ENCODE data around the gene PIK3AP1.
"Not testable (repeated sequence)": the region's sequence is repeated elsewhere in the genome, so short reads cannot be mapped to it uniquely, and the experiment has no call there.

The PIK3AP1 gene

GRCh38 chr10:96578022-96578421 lies 142.3 kb downstream of the PIK3AP1 start:
- H3K9me3 ChIP-seq (ENCODE audit: insufficient read depth, low read depth, low read length) = no peaks in the 10 kb centered on the region
- H3K27me3 ChIP-seq (ENCODE audit: insufficient read depth, low read length) = no peaks in the 10 kb centered on the region
- H3K9ac ChIP-seq (ENCODE audit: low read depth, low read length) = no peak overlapping the region
- H3K27ac ChIP-seq (ENCODE audit: low read length) = no peak overlapping the region
- peaks cover 24% of the 10 kb centered on the region; the same call in 1 of the 2 replicates for H3K36me3 ChIP-seq (ENCODE audit: insufficient read depth, low read depth, low read length)
- H3K4me3 ChIP-seq (ENCODE audit: low read length) = no peak overlapping the region
- peaks cover 13% of the 10 kb centered on the region for H3K4me1 ChIP-seq (ENCODE audit: insufficient read depth, low read length)

DNA sequence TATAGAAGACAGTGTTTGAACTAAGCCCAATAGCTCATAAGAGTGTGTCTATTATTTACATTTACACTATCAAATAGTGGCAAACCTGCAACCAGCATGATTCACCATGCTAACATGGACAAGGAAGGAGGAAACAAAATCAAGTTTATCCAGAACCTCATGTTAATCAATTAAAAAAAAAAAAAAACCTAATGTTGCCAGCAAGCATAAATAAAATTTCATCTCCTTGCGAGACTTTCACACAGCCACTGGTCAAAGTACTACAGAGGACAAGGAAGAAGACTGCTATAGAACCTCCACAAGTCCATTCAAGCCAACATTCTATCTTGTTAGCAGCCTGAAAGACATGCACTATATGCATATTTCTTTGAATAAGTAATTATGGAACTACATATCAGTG lies 143.2 kb downstream of the PIK3AP1 start:
- Histone ChIP-seq H3K4me3 (ENCODE audit: low read length) (no peak overlapping the region), H3K9ac (ENCODE audit: low read depth, low read length) (no peak overlapping the region), H3K4me1 (ENCODE audit: insufficient read depth, low read length) (peaks cover 10% of the 10 kb centered on the region), H3K36me3 (ENCODE audit: insufficient read depth, low read depth, low read length) (peaks cover 29% of the 10 kb centered on the region; the same call in 1 of the 2 replicates), H3K9me3 (ENCODE audit: insufficient read depth, low read depth, low read length) (no peaks in the 10 kb centered on the region), H3K27me3 (ENCODE audit: insufficient read depth, low read length) (no peaks in the 10 kb centered on the region), H3K27ac (ENCODE audit: low read length) (no peak overlapping the region)

DNA sequence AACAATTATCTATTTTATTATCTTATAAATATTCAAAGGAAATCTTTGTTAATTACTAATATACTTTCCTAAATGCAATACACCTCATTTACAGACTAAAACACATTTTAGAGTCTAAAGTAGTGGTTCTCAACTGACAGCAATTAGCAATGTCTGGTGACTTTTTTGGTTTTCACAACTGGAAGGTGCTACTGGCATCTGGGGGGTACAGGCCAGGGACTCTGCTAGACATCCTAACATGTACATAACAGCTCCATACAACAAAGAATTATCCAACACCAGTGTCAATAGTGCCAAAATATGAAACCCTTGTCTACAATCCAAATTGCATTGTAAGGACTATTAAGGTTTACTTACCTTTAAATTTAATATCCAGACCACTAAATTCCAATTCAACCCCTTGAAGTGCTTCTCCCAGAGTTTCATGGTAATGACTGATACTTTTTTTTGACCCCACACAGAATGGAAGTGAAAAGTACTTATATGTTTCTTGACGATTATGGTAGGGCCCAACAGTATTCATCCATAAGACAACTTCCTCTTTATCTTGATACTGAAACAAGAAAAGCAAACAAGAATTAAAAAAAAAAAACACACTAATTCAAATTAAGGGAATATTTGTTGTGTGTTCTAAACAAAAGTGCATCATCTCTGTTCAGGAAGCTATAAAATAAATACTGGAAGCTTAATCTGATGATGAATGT lies 143.9 kb downstream of the PIK3AP1 start:
- Histone ChIP-seq H3K9ac (ENCODE audit: low read depth, low read length) (no peak overlapping the region), H3K36me3 (ENCODE audit: insufficient read depth, low read depth, low read length) (peaks cover 29% of the 10 kb centered on the region; the same call in 1 of the 2 replicates), H3K9me3 (ENCODE audit: insufficient read depth, low read depth, low read length) (no peaks in the 10 kb centered on the region), H3K4me3 (ENCODE audit: low read length) (no peak overlapping the region), H3K27ac (ENCODE audit: low read length) (no peak overlapping the region), H3K4me1 (ENCODE audit: insufficient read depth, low read length) (peaks cover 11% of the 10 kb centered on the region; the same call in 1 of the 2 replicates), H3K27me3 (ENCODE audit: insufficient read depth, low read length) (no peaks in the 10 kb centered on the region)

DNA sequence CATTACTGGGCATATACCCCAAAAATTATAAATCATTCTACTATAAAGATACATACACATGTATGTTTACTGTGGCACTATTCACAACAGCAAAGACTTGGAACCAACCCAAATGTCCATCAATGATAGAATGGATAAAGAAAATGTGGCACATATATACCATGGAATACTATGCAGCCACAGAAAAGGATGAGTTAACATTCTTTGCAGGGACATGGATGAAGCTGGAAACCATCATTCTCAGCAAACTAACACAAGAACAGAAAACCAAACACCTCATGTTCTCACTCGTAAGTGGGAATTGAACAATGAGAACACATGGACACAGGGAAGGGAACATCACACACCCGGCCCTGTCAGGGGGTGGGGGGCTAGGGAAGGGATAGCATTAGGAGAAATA lies 145.8 kb downstream of the PIK3AP1 start:
- H3K27me3 ChIP-seq (ENCODE audit: insufficient read depth, low read length); H3K9ac ChIP-seq (ENCODE audit: low read depth, low read length); H3K9me3 ChIP-seq (ENCODE audit: insufficient read depth, low read depth, low read length); H3K4me3 ChIP-seq (ENCODE audit: low read length); H3K27ac ChIP-seq (ENCODE audit: low read length): not testable (repeated sequence)
- Histone ChIP-seq H3K36me3 (ENCODE audit: insufficient read depth, low read depth, low read length) (peaks cover 29% of the 10 kb centered on the region; the same call in 1 of the 2 replicates), H3K4me1 (ENCODE audit: insufficient read depth, low read length) (peaks cover 16% of the 10 kb centered on the region; the same call in 1 of the 2 replicates)

DNA sequence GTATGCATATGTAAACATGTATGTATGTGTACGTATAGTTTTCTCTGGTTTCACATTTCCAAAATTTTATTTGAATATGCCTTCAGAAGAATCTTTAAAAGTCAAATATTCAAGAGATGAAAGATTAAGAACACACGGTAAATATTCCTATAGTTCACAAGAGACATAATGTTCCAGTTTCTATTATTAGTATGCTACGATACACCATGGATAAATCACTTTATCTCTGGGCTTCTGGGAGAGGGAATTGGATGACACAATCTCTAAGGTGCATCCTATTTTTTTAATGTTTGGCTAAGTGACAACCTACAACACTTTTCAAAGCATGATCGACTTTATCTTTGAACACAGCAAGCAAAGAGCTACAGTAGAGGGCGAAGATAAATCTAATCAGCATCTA lies 147.3 kb downstream of the PIK3AP1 start:
- H3K9ac ChIP-seq (ENCODE audit: low read depth, low read length) = no peak overlapping the region
- H3K27me3 ChIP-seq (ENCODE audit: insufficient read depth, low read length) = no peaks in the 10 kb centered on the region
- H3K4me3 ChIP-seq (ENCODE audit: low read length) = no peak overlapping the region
- no peaks in the 10 kb centered on the region for H3K9me3 ChIP-seq (ENCODE audit: insufficient read depth, low read depth, low read length)
- H3K27ac ChIP-seq (ENCODE audit: low read length) = no peak overlapping the region
- peaks cover 16% of the 10 kb centered on the region; the same call in 1 of the 2 replicates for H3K4me1 ChIP-seq (ENCODE audit: insufficient read depth, low read length)
- H3K36me3 ChIP-seq (ENCODE audit: insufficient read depth, low read depth, low read length) = peaks cover 36% of the 10 kb centered on the region

- Histone ChIP-seq H3K9ac (ENCODE audit: low read depth, low read length) (no peak overlapping the region; the same call in 1 of the 2 replicates), H3K36me3 (ENCODE audit: insufficient read depth, low read depth, low read length) (peaks cover 39% of the 10 kb centered on the region), H3K4me3 (ENCODE audit: low read length) (peak overlapping the region; percentile 46; the same call in 1 of the 2 replicates)
Measured at GRCh38 chr10:96570983-96571964, 149.0 kb downstream of the PIK3AP1 start.

GRCh38 chr10:96570511-96570910 lies 149.8 kb downstream of the PIK3AP1 start:
- Histone ChIP-seq H3K9ac (ENCODE audit: low read depth, low read length) (no peak overlapping the region), H3K36me3 (ENCODE audit: insufficient read depth, low read depth, low read length) (peaks cover 31% of the 10 kb centered on the region), H3K27ac (ENCODE audit: low read length) (peak overlapping the region; percentile 28), H3K4me3 (ENCODE audit: low read length) (no peak overlapping the region), H3K27me3 (ENCODE audit: insufficient read depth, low read length) (no peaks in the 10 kb centered on the region), H3K4me1 (ENCODE audit: insufficient read depth, low read length) (peaks cover 16% of the 10 kb centered on the region; the same call in 1 of the 2 replicates), H3K9me3 (ENCODE audit: insufficient read depth, low read depth, low read length) (no peaks in the 10 kb centered on the region)

More at GRCh38 chr10:96570983-96571964, 149.0 kb downstream of the PIK3AP1 start:
- peak overlapping the region; percentile 49 for H3K27ac ChIP-seq (ENCODE audit: low read length)
- H3K9me3 ChIP-seq (ENCODE audit: insufficient read depth, low read depth, low read length) = no peaks in the 10 kb centered on the region
- H3K4me1 ChIP-seq (ENCODE audit: insufficient read depth, low read length) = peaks cover 16% of the 10 kb centered on the region; the same call in 1 of the 2 replicates
- no peaks in the 10 kb centered on the region for H3K27me3 ChIP-seq (ENCODE audit: insufficient read depth, low read length)

- H3K9ac ChIP-seq (ENCODE audit: low read depth, low read length) = no peak overlapping the region
- H3K27me3 ChIP-seq (ENCODE audit: insufficient read depth, low read length) = no peaks in the 10 kb centered on the region
- H3K9me3 ChIP-seq (ENCODE audit: insufficient read depth, low read depth, low read length) = no peaks in the 10 kb centered on the region
- H3K4me3 ChIP-seq (ENCODE audit: low read length) = no peak overlapping the region
- H3K4me1 ChIP-seq (ENCODE audit: insufficient read depth, low read length) = peaks cover 16% of the 10 kb centered on the region; the same call in 1 of the 2 replicates
- H3K27ac ChIP-seq (ENCODE audit: low read length) = no peak overlapping the region
- peaks cover 39% of the 10 kb centered on the region for H3K36me3 ChIP-seq (ENCODE audit: insufficient read depth, low read depth, low read length)
Measured at GRCh38 chr10:96568402-96568801, 151.9 kb downstream of the PIK3AP1 start.

- Histone ChIP-seq H3K27me3 (ENCODE audit: insufficient read depth, low read length) (no peaks in the 10 kb centered on the region), H3K4me1 (ENCODE audit: insufficient read depth, low read length) (peaks cover 3% of the 10 kb centered on the region; the same call in 1 of the 2 replicates), H3K27ac (ENCODE audit: low read length) (no peak overlapping the region), H3K36me3 (ENCODE audit: insufficient read depth, low read depth, low read length) (peaks cover 53% of the 10 kb centered on the region), H3K9me3 (ENCODE audit: insufficient read depth, low read depth, low read length) (no peaks in the 10 kb centered on the region), H3K4me3 (ENCODE audit: low read length) (no peak overlapping the region), H3K9ac (ENCODE audit: low read depth, low read length) (no peak overlapping the region)
Measured at GRCh38 chr10:96565774-96566173, 154.5 kb downstream of the PIK3AP1 start.

DNA sequence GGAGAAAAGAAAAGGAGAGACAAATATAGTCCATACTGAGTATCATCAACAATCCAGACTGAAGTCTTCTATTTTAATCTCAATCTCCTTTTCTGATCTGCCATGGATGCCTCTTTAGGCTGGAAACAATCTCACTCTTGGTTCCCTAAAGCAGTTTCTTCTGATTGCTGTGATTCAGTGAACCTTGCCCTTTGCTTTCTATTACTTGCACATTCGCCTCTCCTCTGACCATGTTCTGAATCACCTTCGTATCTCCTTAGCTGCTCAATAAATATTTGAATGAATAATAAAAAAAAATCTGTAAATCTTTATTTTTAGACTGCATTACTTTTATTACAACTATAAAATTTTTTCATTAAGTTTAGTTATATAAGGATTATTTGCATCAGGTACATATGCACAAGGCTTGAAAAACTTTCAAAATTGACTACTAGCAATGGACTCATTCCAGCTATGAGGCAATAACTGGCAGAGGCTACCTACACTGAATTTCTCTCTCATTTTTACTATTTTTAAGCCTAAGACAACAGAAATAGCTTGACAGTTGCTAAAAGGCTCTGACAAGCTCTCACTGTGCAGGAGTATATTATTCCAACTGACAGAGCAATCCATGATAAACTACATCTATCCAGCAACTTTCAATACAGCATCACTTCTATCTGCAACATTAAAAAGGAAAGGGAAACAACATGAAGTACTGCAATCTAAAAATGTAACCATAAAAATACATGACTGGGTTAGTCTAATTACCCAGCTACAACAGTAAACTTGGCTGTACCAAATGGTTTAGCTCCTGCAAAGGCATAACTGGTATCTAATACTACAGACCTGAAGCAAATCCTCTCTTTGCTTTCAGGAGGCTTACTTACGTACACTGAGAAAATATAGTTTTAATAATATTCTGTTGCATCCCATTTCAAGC lies 159.1 kb downstream of the PIK3AP1 start:
- H3K9ac ChIP-seq (ENCODE audit: low read depth, low read length) = no peak overlapping the region
- no peak overlapping the region for H3K4me3 ChIP-seq (ENCODE audit: low read length)
- peaks cover 65% of the 10 kb centered on the region for H3K36me3 ChIP-seq (ENCODE audit: insufficient read depth, low read depth, low read length)
- no peaks in the 10 kb centered on the region for H3K27me3 ChIP-seq (ENCODE audit: insufficient read depth, low read length)
- H3K9me3 ChIP-seq (ENCODE audit: insufficient read depth, low read depth, low read length) = no peaks in the 10 kb centered on the region
- no peaks in the 10 kb centered on the region for H3K4me1 ChIP-seq (ENCODE audit: insufficient read depth, low read length)
- no peak overlapping the region for H3K27ac ChIP-seq (ENCODE audit: low read length)

GRCh38 chr10:96560489-96560888 lies 159.8 kb downstream of the PIK3AP1 start:
- Histone ChIP-seq H3K4me1 (ENCODE audit: insufficient read depth, low read length) (no peaks in the 10 kb centered on the region), H3K9ac (ENCODE audit: low read depth, low read length) (no peak overlapping the region), H3K36me3 (ENCODE audit: insufficient read depth, low read depth, low read length) (peaks cover 65% of the 10 kb centered on the region), H3K27ac (ENCODE audit: low read length) (no peak overlapping the region), H3K4me3 (ENCODE audit: low read length) (no peak overlapping the region), H3K27me3 (ENCODE audit: insufficient read depth, low read length) (no peaks in the 10 kb centered on the region), H3K9me3 (ENCODE audit: insufficient read depth, low read depth, low read length) (no peaks in the 10 kb centered on the region)

Measured in iPS-20b (cell line).